ENCODE data around the gene KANK4. TPM values are rescaled to one million over a fixed set of nuclear protein-coding genes. Genes with fewer than 3 reads are reported as not detected.

The KANK4 gene
- total and polyA plus RNA-seq, 2 donors (not counting 1 experiment from before 2014, with no cell fraction given), result not detected

GRCh38 chr1:62337706-62338631, 18.7 kb upstream of the KANK4 start:
- no peak for DNase-seq
- WGBS (ENCODE audit: insufficient coverage), result 90% methylated on average over 17 of the region's 21 CpGs
- no peak overlapping the region for H3K4me3 ChIP-seq (ENCODE audit: control extremely low read depth in 1 of 5, extremely low read depth in 1 of 5, insufficient read depth in 1 of 5, low read depth in 2 of 5, low read length in 4 of 5)
- no peaks in the 10 kb centered on the region for H3K9me3 ChIP-seq (ENCODE audit: control extremely low read depth in 1 of 3, control insufficient read depth in 2 of 3, insufficient read depth in 1 of 3, low read length in 2 of 3)
- intact Hi-C loops (cut with micrococcal nuclease), result no loop called here
- no peaks in the 10 kb centered on the region for H3K27me3 ChIP-seq (replicated peaks in 1 of 4; ENCODE audit: control extremely low read depth in 1 of 4, control insufficient read depth in 3 of 4, insufficient read depth in 4 of 4, low read length in 3 of 4)
- no peaks in the 10 kb centered on the region for H3K36me3 ChIP-seq (replicated peaks in 1 of 2; ENCODE audit: control extremely low read depth in 1 of 2, control insufficient read depth in 1 of 2, extremely low read depth in 1 of 2, insufficient read depth in 2 of 2, low read length in 1 of 2)
- H3K27ac Mint-ChIP-seq, result no peak overlapping the region
- no peaks in the 10 kb centered on the region for H3K9me3 Mint-ChIP-seq (ENCODE audit: insufficient read depth)
- H3K4me1 Mint-ChIP-seq, result no peaks in the 10 kb centered on the region
- H3K4me2 ChIP-seq (replicated peaks; ENCODE audit: low read depth, low read length, poor library complexity, severe bottlenecking), result no peak overlapping the region
- H3K4me3 Mint-ChIP-seq, result no peak overlapping the region
- no peak overlapping the region for H2AFZ ChIP-seq (ENCODE audit: insufficient read depth, low read depth, low read length, poor library complexity, severe bottlenecking)
- TF ChIP-seq EZH2 (IDR thresholded peaks at IDR 0.05; ENCODE audit: borderline replicate concordance, insufficient read depth, low read depth, low read length, poor library complexity, severe bottlenecking), result no peak
- TF ChIP-seq, protein P1, sequence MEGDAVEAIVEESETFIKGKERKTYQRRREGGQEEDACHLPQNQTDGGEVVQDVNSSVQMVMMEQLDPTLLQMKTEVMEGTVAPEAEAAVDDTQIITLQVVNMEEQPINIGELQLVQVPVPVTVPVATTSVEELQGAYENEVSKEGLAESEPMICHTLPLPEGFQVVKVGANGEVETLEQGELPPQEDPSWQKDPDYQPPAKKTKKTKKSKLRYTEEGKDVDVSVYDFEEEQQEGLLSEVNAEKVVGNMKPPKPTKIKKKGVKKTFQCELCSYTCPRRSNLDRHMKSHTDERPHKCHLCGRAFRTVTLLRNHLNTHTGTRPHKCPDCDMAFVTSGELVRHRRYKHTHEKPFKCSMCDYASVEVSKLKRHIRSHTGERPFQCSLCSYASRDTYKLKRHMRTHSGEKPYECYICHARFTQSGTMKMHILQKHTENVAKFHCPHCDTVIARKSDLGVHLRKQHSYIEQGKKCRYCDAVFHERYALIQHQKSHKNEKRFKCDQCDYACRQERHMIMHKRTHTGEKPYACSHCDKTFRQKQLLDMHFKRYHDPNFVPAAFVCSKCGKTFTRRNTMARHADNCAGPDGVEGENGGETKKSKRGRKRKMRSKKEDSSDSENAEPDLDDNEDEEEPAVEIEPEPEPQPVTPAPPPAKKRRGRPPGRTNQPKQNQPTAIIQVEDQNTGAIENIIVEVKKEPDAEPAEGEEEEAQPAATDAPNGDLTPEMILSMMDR (IDR thresholded peaks at IDR 0.05), result no peak
- ATAC-seq (ENCODE audit: low read depth), result no peak
- no peaks in the 10 kb centered on the region for H3K79me2 ChIP-seq (ENCODE audit: control insufficient read depth, insufficient read depth, low read length)
- no peaks in the 10 kb centered on the region for H4K20me1 ChIP-seq (ENCODE audit: control insufficient read depth, insufficient read depth, low read length, poor library complexity, severe bottlenecking)
- H3K4me1 ChIP-seq (ENCODE audit: control insufficient read depth in 2 of 2, insufficient read depth in 2 of 2, low read length in 2 of 2), result no peaks in the 10 kb centered on the region
- no peaks in the 10 kb centered on the region for H3K27me3 Mint-ChIP-seq
- POLR2A ChIA-PET, result no interaction called here
- no peak overlapping the region for H3K27ac ChIP-seq (ENCODE audit: low read length in 2 of 2)
- no peak overlapping the region for H3K9ac ChIP-seq (ENCODE audit: low read length)
- CTCF ChIA-PET, result no interaction called here

GRCh38 chr1:62336995-62337705, 17.9 kb upstream of the KANK4 start:
- no peak overlapping the region for H3K4me2 ChIP-seq (replicated peaks; ENCODE audit: low read depth, low read length, poor library complexity, severe bottlenecking)
- Mint-ChIP-seq H3K4me3 (no peak overlapping the region), H3K4me1 (no peaks in the 10 kb centered on the region), H3K27me3 (no peaks in the 10 kb centered on the region), H3K9me3 (ENCODE audit: insufficient read depth) (no peaks in the 10 kb centered on the region), H3K27ac (no peak overlapping the region)
- ChIA-PET CTCF (no interaction called here), POLR2A (no interaction called here)
- no peak overlapping the region for H3K27ac ChIP-seq (ENCODE audit: low read length in 2 of 2)
- H3K9me3 ChIP-seq (ENCODE audit: control extremely low read depth in 1 of 3, control insufficient read depth in 2 of 3, insufficient read depth in 1 of 3, low read length in 2 of 3), result no peaks in the 10 kb centered on the region
- H3K27me3 ChIP-seq (replicated peaks in 1 of 4; ENCODE audit: control extremely low read depth in 1 of 4, control insufficient read depth in 3 of 4, insufficient read depth in 4 of 4, low read length in 3 of 4), result no peaks in the 10 kb centered on the region
- no peak for ATAC-seq (ENCODE audit: low read depth)
- H3K4me1 ChIP-seq (ENCODE audit: control insufficient read depth in 2 of 2, insufficient read depth in 2 of 2, low read length in 2 of 2), result no peaks in the 10 kb centered on the region
- intact Hi-C loops (cut with micrococcal nuclease), result no loop called here
- WGBS (ENCODE audit: insufficient coverage), result 95% methylated on average over 7 of the region's 10 CpGs
- no peaks in the 10 kb centered on the region for H3K79me2 ChIP-seq (ENCODE audit: control insufficient read depth, insufficient read depth, low read length)
- no peaks in the 10 kb centered on the region for H4K20me1 ChIP-seq (ENCODE audit: control insufficient read depth, insufficient read depth, low read length, poor library complexity, severe bottlenecking)
- TF ChIP-seq, protein P1 (IDR thresholded peaks at IDR 0.05), result no peak
- no peak for TF ChIP-seq EZH2 (IDR thresholded peaks at IDR 0.05; ENCODE audit: borderline replicate concordance, insufficient read depth, low read depth, low read length, poor library complexity, severe bottlenecking)
- DNase-seq, result no peak
- no peak overlapping the region for H2AFZ ChIP-seq (ENCODE audit: insufficient read depth, low read depth, low read length, poor library complexity, severe bottlenecking)
- no peak overlapping the region for H3K9ac ChIP-seq (ENCODE audit: low read length)
- no peaks in the 10 kb centered on the region for H3K36me3 ChIP-seq (replicated peaks in 1 of 2; ENCODE audit: control extremely low read depth in 1 of 2, control insufficient read depth in 1 of 2, extremely low read depth in 1 of 2, insufficient read depth in 2 of 2, low read length in 1 of 2)
- no peak overlapping the region for H3K4me3 ChIP-seq (ENCODE audit: control extremely low read depth in 1 of 5, extremely low read depth in 1 of 5, insufficient read depth in 1 of 5, low read depth in 2 of 5, low read length in 4 of 5)

All from B cell (primary cell).